GM23338 (cell line): ENCODE data around the gene DST.

Experiments used
- CREB1 ChIP-seq: fragments of 250-450 bp; sonication (Bioruptor Pico); IDR thresholded peaks from 2 replicates; pipeline ENCODE4 v1.5.0; 2020; ENCODE audit warnings: low read depth, mild to moderate bottlenecking, moderate library complexity
- EZH2 ChIP-seq: fragments of 200-600 bp; sonication (generic); IDR thresholded peaks from one replicate; pipeline ENCODE4 v1.8.0; 2017; ENCODE audit warnings: antibody characterized with exemption, mild to moderate bottlenecking, low read depth; ENCODE audit not compliant: unreplicated experiment
- EZH2phosphoT487 ChIP-seq: fragments of 200-600 bp; sonication (generic); IDR thresholded peaks from one replicate; pipeline ENCODE4 v1.8.1; 2018; ENCODE audit warnings: antibody characterized with exemption; ENCODE audit not compliant: unreplicated experiment
- JUNB ChIP-seq: IDR thresholded peaks from one replicate; pipeline ENCODE4 v1.6.1; 2016; ENCODE audit warnings: antibody characterized with exemption; ENCODE audit not compliant: unreplicated experiment
- POLR2AphosphoS5 ChIP-seq: IDR thresholded peaks from 2 replicates; pipeline ENCODE4 v1.6.1; 2016; ENCODE audit warnings: antibody characterized with exemption, low read depth
- STAT1 ChIP-seq: IDR thresholded peaks from one replicate; pipeline ENCODE4 v1.6.1; 2016; ENCODE audit warnings: antibody characterized with exemption; ENCODE audit not compliant: unreplicated experiment
- ZNF331 ChIP-seq: fragments of 250-450 bp; sonication (Bioruptor Pico); IDR thresholded peaks from 2 replicates; pipeline ENCODE4 v1.5.0; 2020; ENCODE audit warnings: low read depth, mild to moderate bottlenecking, moderate library complexity
- TF ChIP-seq, protein P1 (sequence below), 2 experiments: fragments of 200-600 bp in 1 of 2; sonication (generic) in 1 of 2; conservative IDR thresholded peaks; 2 replicates each; pipeline versions ENCODE4 v1.5.1 to v1.6.1; 2016 to 2017; ENCODE audit warnings: antibody characterized with exemption in 2 of 2, low read depth in 2 of 2, mild to moderate bottlenecking in 2 of 2, moderate library complexity in 1 of 2
- TF ChIP-seq, protein P2 (sequence below): IDR thresholded peaks from one replicate; pipeline ENCODE4 v1.6.1; 2018; ENCODE audit warnings: antibody characterized with exemption; ENCODE audit not compliant: unreplicated experiment
- TF ChIP-seq, protein P3 (sequence below): IDR thresholded peaks from 2 replicates; pipeline ENCODE4 v1.6.1; 2016; ENCODE audit warnings: antibody characterized with exemption

DNA sequence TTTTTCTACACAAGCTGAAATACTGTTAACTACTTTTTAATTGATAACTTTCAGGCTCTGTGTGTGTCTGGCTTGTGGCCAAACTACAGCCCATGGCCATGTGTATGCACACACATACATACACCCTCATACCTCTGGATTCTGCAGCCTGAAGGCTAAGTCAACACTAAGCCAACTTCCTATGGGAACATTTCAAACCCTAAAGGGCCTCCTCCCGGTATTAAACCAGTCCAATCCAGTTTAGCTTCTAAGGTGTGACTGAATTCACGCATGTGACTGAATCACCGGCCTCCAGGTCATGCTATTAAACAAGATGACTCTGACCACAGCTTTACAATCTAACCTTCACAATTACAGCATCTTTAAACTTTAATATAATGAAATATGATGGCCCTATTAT, 20.7 kb upstream of the DST start:
- TF ChIP-seq, protein P1, sequence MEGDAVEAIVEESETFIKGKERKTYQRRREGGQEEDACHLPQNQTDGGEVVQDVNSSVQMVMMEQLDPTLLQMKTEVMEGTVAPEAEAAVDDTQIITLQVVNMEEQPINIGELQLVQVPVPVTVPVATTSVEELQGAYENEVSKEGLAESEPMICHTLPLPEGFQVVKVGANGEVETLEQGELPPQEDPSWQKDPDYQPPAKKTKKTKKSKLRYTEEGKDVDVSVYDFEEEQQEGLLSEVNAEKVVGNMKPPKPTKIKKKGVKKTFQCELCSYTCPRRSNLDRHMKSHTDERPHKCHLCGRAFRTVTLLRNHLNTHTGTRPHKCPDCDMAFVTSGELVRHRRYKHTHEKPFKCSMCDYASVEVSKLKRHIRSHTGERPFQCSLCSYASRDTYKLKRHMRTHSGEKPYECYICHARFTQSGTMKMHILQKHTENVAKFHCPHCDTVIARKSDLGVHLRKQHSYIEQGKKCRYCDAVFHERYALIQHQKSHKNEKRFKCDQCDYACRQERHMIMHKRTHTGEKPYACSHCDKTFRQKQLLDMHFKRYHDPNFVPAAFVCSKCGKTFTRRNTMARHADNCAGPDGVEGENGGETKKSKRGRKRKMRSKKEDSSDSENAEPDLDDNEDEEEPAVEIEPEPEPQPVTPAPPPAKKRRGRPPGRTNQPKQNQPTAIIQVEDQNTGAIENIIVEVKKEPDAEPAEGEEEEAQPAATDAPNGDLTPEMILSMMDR (conservative IDR thresholded peaks at IDR 0.05; ENCODE audit: low read depth in 2 of 2), result no peak
- TF ChIP-seq EZH2phosphoT487 (no peak), POLR2AphosphoS5 (no peak), STAT1 (no peak), EZH2 (no peak), CREB1 (CRISPR knock-in tag) (no peak), JUNB (no peak), ZNF331 (no peak)
- TF ChIP-seq, protein P2, sequence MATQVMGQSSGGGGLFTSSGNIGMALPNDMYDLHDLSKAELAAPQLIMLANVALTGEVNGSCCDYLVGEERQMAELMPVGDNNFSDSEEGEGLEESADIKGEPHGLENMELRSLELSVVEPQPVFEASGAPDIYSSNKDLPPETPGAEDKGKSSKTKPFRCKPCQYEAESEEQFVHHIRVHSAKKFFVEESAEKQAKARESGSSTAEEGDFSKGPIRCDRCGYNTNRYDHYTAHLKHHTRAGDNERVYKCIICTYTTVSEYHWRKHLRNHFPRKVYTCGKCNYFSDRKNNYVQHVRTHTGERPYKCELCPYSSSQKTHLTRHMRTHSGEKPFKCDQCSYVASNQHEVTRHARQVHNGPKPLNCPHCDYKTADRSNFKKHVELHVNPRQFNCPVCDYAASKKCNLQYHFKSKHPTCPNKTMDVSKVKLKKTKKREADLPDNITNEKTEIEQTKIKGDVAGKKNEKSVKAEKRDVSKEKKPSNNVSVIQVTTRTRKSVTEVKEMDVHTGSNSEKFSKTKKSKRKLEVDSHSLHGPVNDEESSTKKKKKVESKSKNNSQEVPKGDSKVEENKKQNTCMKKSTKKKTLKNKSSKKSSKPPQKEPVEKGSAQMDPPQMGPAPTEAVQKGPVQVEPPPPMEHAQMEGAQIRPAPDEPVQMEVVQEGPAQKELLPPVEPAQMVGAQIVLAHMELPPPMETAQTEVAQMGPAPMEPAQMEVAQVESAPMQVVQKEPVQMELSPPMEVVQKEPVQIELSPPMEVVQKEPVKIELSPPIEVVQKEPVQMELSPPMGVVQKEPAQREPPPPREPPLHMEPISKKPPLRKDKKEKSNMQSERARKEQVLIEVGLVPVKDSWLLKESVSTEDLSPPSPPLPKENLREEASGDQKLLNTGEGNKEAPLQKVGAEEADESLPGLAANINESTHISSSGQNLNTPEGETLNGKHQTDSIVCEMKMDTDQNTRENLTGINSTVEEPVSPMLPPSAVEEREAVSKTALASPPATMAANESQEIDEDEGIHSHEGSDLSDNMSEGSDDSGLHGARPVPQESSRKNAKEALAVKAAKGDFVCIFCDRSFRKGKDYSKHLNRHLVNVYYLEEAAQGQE, result no peak
- TF ChIP-seq, protein P3, sequence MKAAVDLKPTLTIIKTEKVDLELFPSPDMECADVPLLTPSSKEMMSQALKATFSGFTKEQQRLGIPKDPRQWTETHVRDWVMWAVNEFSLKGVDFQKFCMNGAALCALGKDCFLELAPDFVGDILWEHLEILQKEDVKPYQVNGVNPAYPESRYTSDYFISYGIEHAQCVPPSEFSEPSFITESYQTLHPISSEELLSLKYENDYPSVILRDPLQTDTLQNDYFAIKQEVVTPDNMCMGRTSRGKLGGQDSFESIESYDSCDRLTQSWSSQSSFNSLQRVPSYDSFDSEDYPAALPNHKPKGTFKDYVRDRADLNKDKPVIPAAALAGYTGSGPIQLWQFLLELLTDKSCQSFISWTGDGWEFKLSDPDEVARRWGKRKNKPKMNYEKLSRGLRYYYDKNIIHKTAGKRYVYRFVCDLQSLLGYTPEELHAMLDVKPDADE, result no peak
